Cardiac muscle cell (in vitro differentiated cells and primary cell): ENCODE results near the gene MINDY4. TPM values are rescaled to one million over a fixed set of nuclear protein-coding genes. Genes with fewer than 3 reads are reported as not detected.

Experiments used
- DNase-seq, 2 donors: peaks; one replicate each; pipeline versions ENCODE4 v3.0.0 to v3.0.0-alpha.2; 2010 to 2017; ENCODE audit warnings: low read depth in 1 of 2, low spot score in 1 of 2
- H3K27ac ChIP-seq: fragments of 200-600 bp; sonication (generic); 2 replicates; pipeline ENCODE4 v1.5.1; 2016
- H3K27me3 ChIP-seq: fragments of 200-600 bp; sonication (generic); 2 replicates; pipeline ENCODE4 v1.6.0; 2016; ENCODE audit warnings: control low read depth
- H3K36me3 ChIP-seq: fragments of 200-600 bp; sonication (generic); 2 replicates; pipeline ENCODE4 v1.5.1; 2016; ENCODE audit warnings: control low read depth
- H3K4me1 ChIP-seq: fragments of 200-600 bp; sonication (generic); 2 replicates; pipeline ENCODE4 v1.8.1; 2017; ENCODE audit warnings: low read depth, mild to moderate bottlenecking, mixed run types
- H3K4me3 ChIP-seq: fragments of 200-600 bp; sonication (generic); 2 replicates; pipeline ENCODE4 v1.5.1; 2016; ENCODE audit warnings: mild to moderate bottlenecking
- H3K9me3 ChIP-seq: fragments of 200-600 bp; sonication (generic); 2 replicates; pipeline ENCODE4 v1.5.1; 2017; ENCODE audit warnings: low read depth, mild to moderate bottlenecking, control low read depth
- CTCF ChIP-seq: IDR thresholded peaks from 2 replicates; pipeline ENCODE4 v1.5.1; 2012; ENCODE audit warnings: low read depth, mild to moderate bottlenecking, low read length
- polyA plus RNA-seq: library from polyadenylated mRNA; unstranded; fragments of >200 nt; fragmentation: Nextera tagmentation; extraction: Ambion mirVana; gene quantifications from 2 replicates; pipeline ENCODE4 v1.2.1, GENCODE V29; 2016
- total RNA-seq: library from RNA; depleted of rRNA; stranded (reverse); fragments of >200 nt; gene quantifications from 2 replicates; pipeline ENCODE4 v1.2.3, GENCODE V29; 2016

Gene MINDY4
- total and polyA plus RNA-seq, 2 experiments from 2014 or later: 2.7 to 7.5 TPM

DNA sequence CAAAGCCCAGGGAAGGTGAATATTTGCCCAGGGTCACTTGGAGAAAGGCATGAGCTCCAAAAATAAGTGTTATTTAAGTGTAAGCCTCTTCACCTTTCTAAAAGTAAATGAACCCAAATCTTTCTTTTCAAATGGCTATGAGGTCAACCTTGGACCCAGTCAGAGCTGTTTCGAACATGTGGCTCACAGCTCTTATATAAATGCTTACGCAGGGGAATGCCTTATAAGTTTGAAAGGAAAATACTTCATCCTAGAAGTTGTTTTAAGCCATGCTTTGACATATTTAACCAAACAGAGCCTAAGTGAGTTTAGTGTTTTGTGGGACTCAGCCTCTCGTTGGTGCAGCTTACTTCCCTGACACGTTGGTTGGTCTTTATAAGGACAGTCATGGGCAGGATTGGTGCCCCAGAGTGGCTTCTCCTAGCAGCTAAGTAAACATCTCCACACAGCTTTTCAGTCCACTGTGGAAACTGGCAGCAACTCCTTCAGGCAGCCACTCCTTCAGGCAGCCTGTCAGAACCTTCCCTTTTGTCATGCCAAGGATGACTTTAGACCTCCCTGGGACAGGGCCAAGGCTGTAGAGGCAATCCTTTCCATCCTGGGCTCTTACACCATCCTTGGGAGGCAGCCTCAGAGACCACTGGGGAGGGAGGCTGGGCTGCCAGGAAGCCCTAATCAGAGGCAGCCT, 43.6 kb downstream of the MINDY4 start:
- Histone ChIP-seq H3K4me3 (no peak overlapping the region), H3K4me1 (no peaks in the 10 kb centered on the region), H3K9me3 (no peaks in the 10 kb centered on the region), H3K27ac (no peak overlapping the region), H3K36me3 (no peaks in the 10 kb centered on the region), H3K27me3 (no peaks in the 10 kb centered on the region)
- TF ChIP-seq CTCF: no peak
- peak in 1 of 2 donors; percentile 72 for DNase-seq

DNA sequence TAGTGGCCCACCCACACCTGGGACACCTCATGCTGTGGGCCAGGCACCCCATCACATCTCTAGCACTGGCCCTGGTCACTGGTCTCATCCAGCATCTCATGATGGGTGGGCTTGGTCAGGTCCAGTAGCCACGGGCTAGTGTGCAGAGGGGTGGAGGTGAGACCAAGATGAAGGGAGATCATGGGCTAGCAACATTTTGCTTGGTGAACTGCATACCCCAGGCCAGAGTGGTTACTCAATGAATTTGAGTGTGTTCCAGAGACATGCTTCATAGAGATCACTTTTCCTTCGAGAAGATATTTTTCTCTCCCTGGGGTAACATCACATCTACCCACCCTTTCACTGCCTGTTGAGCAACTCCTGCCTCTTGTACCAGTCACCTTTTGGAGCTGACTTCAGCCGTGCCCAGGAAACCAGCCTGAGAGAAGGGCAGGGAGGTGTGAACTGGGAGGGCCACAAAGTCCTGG, 44.2 kb downstream of the MINDY4 start:
- no peaks in the 10 kb centered on the region for H3K4me1 ChIP-seq
- no peak overlapping the region for H3K27ac ChIP-seq
- no peak for TF ChIP-seq CTCF
- no peaks in the 10 kb centered on the region for H3K36me3 ChIP-seq
- H3K27me3 ChIP-seq: no peaks in the 10 kb centered on the region
- peak in 1 of 2 donors; percentile 59 for DNase-seq
- H3K4me3 ChIP-seq: no peak overlapping the region
- H3K9me3 ChIP-seq: no peaks in the 10 kb centered on the region

DNA sequence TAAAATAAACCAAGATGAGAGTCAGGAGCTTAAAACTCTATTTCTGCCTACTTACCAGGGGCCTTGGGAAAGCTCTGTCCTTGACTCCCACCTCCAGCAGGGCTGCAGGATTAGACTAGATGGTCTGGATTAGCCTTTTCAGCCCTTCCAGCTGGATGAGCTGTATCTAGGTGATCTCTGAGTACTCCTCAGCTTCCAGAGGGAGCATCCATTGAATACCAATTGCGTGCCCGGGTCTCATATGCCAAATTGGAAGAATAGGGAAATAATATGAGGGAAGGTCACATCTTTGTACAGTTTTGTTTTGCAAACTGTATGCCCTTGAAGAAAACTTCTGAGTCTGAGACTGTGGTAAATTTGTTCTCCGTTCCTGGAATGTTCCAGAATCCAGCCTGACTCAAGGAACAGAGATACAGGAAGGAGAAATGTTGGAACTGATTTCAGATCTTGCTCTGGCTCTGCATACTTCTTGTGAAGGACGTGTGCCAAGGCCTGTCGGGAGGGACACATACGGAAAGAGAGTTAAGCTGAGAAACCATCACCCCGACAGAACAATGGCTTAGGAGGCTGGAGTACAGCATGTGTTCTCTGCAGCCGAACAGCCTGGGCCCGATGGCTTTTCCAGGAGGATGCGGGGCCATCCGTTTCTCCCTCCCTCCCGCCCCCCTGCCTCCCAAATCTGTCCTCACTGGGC, 44.9 kb downstream of the MINDY4 start:
- no peak overlapping the region for H3K27ac ChIP-seq
- DNase-seq: peak in 1 of 2 donors; percentile 74
- TF ChIP-seq CTCF: no peak
- H3K4me3 ChIP-seq: no peak overlapping the region
- H3K4me1 ChIP-seq: no peaks in the 10 kb centered on the region
- H3K36me3 ChIP-seq: no peaks in the 10 kb centered on the region
- no peaks in the 10 kb centered on the region for H3K9me3 ChIP-seq
- H3K27me3 ChIP-seq: no peaks in the 10 kb centered on the region

- H3K27me3 ChIP-seq: no peaks in the 10 kb centered on the region
- H3K36me3 ChIP-seq: no peaks in the 10 kb centered on the region
- no peaks in the 10 kb centered on the region for H3K4me1 ChIP-seq
- H3K9me3 ChIP-seq: no peaks in the 10 kb centered on the region
- no peak overlapping the region for H3K4me3 ChIP-seq
- no peak overlapping the region for H3K27ac ChIP-seq
- TF ChIP-seq CTCF: no peak
- DNase-seq: peak in 1 of 2 donors; percentile 37
These were observed 45.6 kb downstream of the MINDY4 start for GRCh38 chr7:30816645-30817370.

GRCh38 chr7:30817371-30817767, 46.2 kb downstream of the MINDY4 start:
- TF ChIP-seq CTCF: no peak
- no peak for DNase-seq
- no peaks in the 10 kb centered on the region for H3K36me3 ChIP-seq
- no peak overlapping the region for H3K4me3 ChIP-seq
- H3K27ac ChIP-seq: no peak overlapping the region
- H3K4me1 ChIP-seq: no peaks in the 10 kb centered on the region
- H3K9me3 ChIP-seq: no peaks in the 10 kb centered on the region
- H3K27me3 ChIP-seq: no peaks in the 10 kb centered on the region
